K562 (cell line): Measurements from ENCODE around the gene CST7. TPM values are rescaled to one million over a fixed set of nuclear protein-coding genes. Genes with fewer than 3 reads are reported as not detected.

Experiments
- ATAC-seq: fragments of 200-7000 bp; cut with Tn5 transposase; 3 replicates; pipeline ENCODE4 v1.9.1; 2020; ENCODE audit warnings: moderate library complexity
- BruUV-seq: library from RNA; stranded (reverse); fragments of 400-500 nt; replicated peaks from 2 replicates; lab custom pipeline; 2021; lab: Mats Ljungman, UMichigan
- CTCF ChIA-PET: fragments of 300-600 bp; formaldehyde crosslinking; extraction: SDS; loops from one replicate; lab custom pipeline; 2021; ENCODE audit warnings: low intra/inter-chr PET ratio; lab: Yijun Ruan, JAX
- POLR2A ChIA-PET: fragments of 300-600, 350-650 bp; sonication (Branson Sonifier 250); formaldehyde crosslinking; extraction: SDS; loops from one replicate; lab custom pipeline; 2021; ENCODE audit warnings: antibody characterized with exemption, inconsistent platforms; lab: Yijun Ruan, JAX
- DNase-seq, 4 experiments: peaks; one replicate each; pipeline versions ENCODE4 v3.0.0 to v3.0.0-alpha.2; 2011 to 2018; ENCODE audit warnings: low spot score in 3 of 4, mixed read lengths in 3 of 4; ENCODE audit errors: extremely low read depth in 1 of 4
- FAIRE-seq: peaks from 2 replicates; lab custom pipeline; 2011; peaks lifted over from hg19 to GRCh38; lab: Jason Lieb, UNC
- H2AFZ ChIP-seq: 2 replicates; pipeline ENCODE4 v1.6.0; 2011; ENCODE audit warnings: low read depth, low read length, control low read depth, inconsistent platforms
- H3K27ac ChIP-seq: fragments of 200-600 bp; 3 replicates; pipeline ENCODE4 v1.8.0; 2011; ENCODE audit warnings: low read depth, mild to moderate bottlenecking, control low read depth, inconsistent platforms, low read length, moderate library complexity, mixed read lengths; ENCODE audit errors: extremely low read depth
- H3K27me3 ChIP-seq, 2 experiments: fragments of 300-600 bp in 1 of 2; 2 replicates in 1 of 2; 3 replicates in 1 of 2; pipeline versions ENCODE4 v1.6.0 to v1.8.0; 2011; ENCODE audit warnings: inconsistent platforms in 2 of 2, low read length in 2 of 2, mild to moderate bottlenecking in 1 of 2, mixed read lengths in 1 of 2, moderate library complexity in 1 of 2; ENCODE audit not compliant: control insufficient read depth in 2 of 2, insufficient read depth in 2 of 2
- H3K36me3 ChIP-seq: fragments of 300-600 bp; 3 replicates; pipeline ENCODE4 v1.8.0; 2011; ENCODE audit warnings: mild to moderate bottlenecking, low read length, inconsistent platforms; ENCODE audit not compliant: control insufficient read depth, insufficient read depth
- H3K4me1 ChIP-seq, 2 experiments: fragments of 200-600 bp in 1 of 2; replicated peaks in 1 of 2; 2 replicates in 1 of 2; 3 replicates in 1 of 2; pipeline versions ENCODE4 v1.5.1 to v1.8.0; 2011; ENCODE audit warnings: inconsistent platforms in 2 of 2, low read length in 2 of 2, mild to moderate bottlenecking in 1 of 2, mixed read lengths in 1 of 2, moderate library complexity in 1 of 2; ENCODE audit not compliant: control insufficient read depth in 2 of 2, insufficient read depth in 2 of 2
- H3K4me2 ChIP-seq: 2 replicates; pipeline ENCODE4 v1.6.1; 2011; ENCODE audit warnings: low read length, control low read depth, inconsistent platforms, mixed read lengths; ENCODE audit not compliant: insufficient read depth
- H3K4me3 ChIP-seq: fragments of 200-600 bp; sonication (generic), shearing (Covaris generic); 2 replicates; pipeline ENCODE4 v1.5.1; 2016; ENCODE audit warnings: control low read depth, inconsistent platforms
- H3K79me2 ChIP-seq: fragments of 200-600 bp; 3 replicates; pipeline ENCODE4 v1.8.0; 2011; ENCODE audit warnings: low read length, inconsistent platforms; ENCODE audit not compliant: control insufficient read depth, insufficient read depth
- H3K9ac ChIP-seq, 2 experiments: 2 replicates each; pipeline versions ENCODE4 v1.6.0 to v1.6.1; 2011; ENCODE audit warnings: low read depth in 2 of 2, low read length in 2 of 2, control low read depth in 1 of 2, inconsistent platforms in 1 of 2, mild to moderate bottlenecking in 1 of 2, mixed read lengths in 1 of 2; ENCODE audit not compliant: insufficient read depth in 1 of 2
- H3K9me1 ChIP-seq: one replicate; pipeline ENCODE4 v1.6.0; 2011; ENCODE audit warnings: inconsistent platforms, mild to moderate bottlenecking, low read length, moderate library complexity; ENCODE audit not compliant: control insufficient read depth, insufficient read depth
- H3K9me3 ChIP-seq: replicated peaks from 2 replicates; pipeline ENCODE4 v1.5.1; 2011; ENCODE audit warnings: low read depth, low read length, inconsistent platforms; ENCODE audit not compliant: control insufficient read depth, insufficient read depth
- H4K20me1 ChIP-seq: replicated peaks from 2 replicates; pipeline ENCODE4 v1.6.1; 2011; ENCODE audit warnings: low read length, inconsistent platforms, mixed read lengths; ENCODE audit not compliant: control insufficient read depth, insufficient read depth
- CBX3 ChIP-seq, 2 experiments: IDR thresholded peaks; 1 replicate in 1 of 2; 2 replicates in 1 of 2; pipeline ENCODE4 v1.6.1; 2012; ENCODE audit warnings: inconsistent platforms in 2 of 2, low read length in 2 of 2, borderline replicate concordance in 1 of 2, control low read depth in 1 of 2
- EHMT2 ChIP-seq: fragments of 450-650 bp; IDR thresholded peaks from 2 replicates; pipeline ENCODE4 v1.6.1; 2018; ENCODE audit warnings: antibody characterized with exemption
- IRF2 ChIP-seq: sonication (generic); formaldehyde crosslinking; IDR thresholded peaks from 2 replicates; pipeline ENCODE4 v1.8.1; 2022; ENCODE audit warnings: mild to moderate bottlenecking, missing genetic modification reagents
- MBD2 ChIP-seq: sonication (generic); IDR thresholded peaks from 2 replicates; pipeline ENCODE4 v1.6.1; 2016; ENCODE audit warnings: low read depth, borderline replicate concordance
- NONO ChIP-seq, 2 experiments: fragments of 200-400 bp in 1 of 2; fragments of 450-650 bp in 1 of 2; formaldehyde crosslinking in 1 of 2; IDR thresholded peaks; 2 replicates each; pipeline ENCODE4 v1.6.1; 2017; ENCODE audit warnings: low read depth in 2 of 2, mild to moderate bottlenecking in 2 of 2, moderate library complexity in 2 of 2, low read length in 1 of 2
- POLR2H ChIP-seq: IDR thresholded peaks from 2 replicates; pipeline ENCODE4 v1.6.1; 2016; ENCODE audit warnings: missing genetic modification characterization, low read depth, mild to moderate bottlenecking, control low read depth, missing compliant biosample characterization, moderate library complexity
- POLR3G ChIP-seq: IDR thresholded peaks from 2 replicates; pipeline ENCODE4 v1.6.1; 2011; ENCODE audit not compliant: insufficient read length, insufficient replicate concordance; ENCODE audit errors: extremely low read depth
- PURB ChIP-seq: sonication (generic); formaldehyde crosslinking; IDR thresholded peaks from 2 replicates; pipeline ENCODE4 v1.9.0; 2021; ENCODE audit warnings: low read depth, mild to moderate bottlenecking, missing genetic modification reagents
- SETDB1 ChIP-seq: IDR thresholded peaks from one replicate; pipeline ENCODE4 v1.6.1; 2012; ENCODE audit warnings: low read length, control low read depth, inconsistent platforms
- TCF3 ChIP-seq: sonication (generic); formaldehyde crosslinking; IDR thresholded peaks from 2 replicates; pipeline ENCODE4 v1.4.0; 2020; ENCODE audit warnings: mild to moderate bottlenecking, missing genetic modification reagents
- ZNF121 ChIP-seq: sonication (generic); formaldehyde crosslinking; conservative IDR thresholded peaks from 2 replicates; pipeline ENCODE4 v1.8.0; 2022; ENCODE audit warnings: missing genetic modification reagents
- ZNF311 ChIP-seq: fragments of 250-450 bp; sonication (Bioruptor Pico); IDR thresholded peaks from 2 replicates; pipeline ENCODE4 v1.4.0; 2020; ENCODE audit warnings: mild to moderate bottlenecking, moderate library complexity
- WGBS: fragments of 100-300 bp; shearing (Covaris generic); methylation state at CpG from one replicate; pipeline ENCODE4 v1.1.6; 2016; ENCODE audit warnings: low coverage, mixed read lengths; ENCODE audit not compliant: insufficient coverage; ENCODE audit errors: missing lambda C conversion rate; 5-methylcytosine and 5-hydroxymethylcytosine counted together
- in situ Hi-C: fragments of 300-500 bp; cut with MboI; formaldehyde crosslinking; loops from 4 replicates; pipeline ENCODE4 v1.15.0; 2018; ENCODE audit warnings: inconsistent platforms, mixed read lengths
- intact Hi-C: fragments of 100-400 bp; cut with micrococcal nuclease; formaldehyde crosslinking; loops from 2 replicates; pipeline ENCODE4 v1.14.2; 2022
- polyA plus RNA-seq, 8 experiments: library from polyadenylated mRNA; depleted of rRNA in 4 of 8; stranded (reverse) in 5 of 8; unstranded in 3 of 8; fragments of >200 nt; fragmentation: Nextera tagmentation in 2 of 8; fragmentation: Illumina TruSeq in 1 of 8; extraction: Ambion mirVana in 2 of 8; extraction: Trizol in 1 of 8; gene quantifications; 2 replicates each; pipeline versions ENCODE4 v1.2.1 to v1.2.3, GENCODE V29; 2011 to 2014; ENCODE audit warnings: inconsistent platforms in 1 of 8, missing spikeins in 1 of 8
- total RNA-seq, 7 experiments: library from RNA; depleted of rRNA in 6 of 7; stranded (reverse); fragments of >200 nt in 6 of 7; fragmentation: Illumina TruSeq in 2 of 7; extraction: Trizol in 2 of 7; gene quantifications; 2 replicates each; pipeline versions ENCODE4 v1.2.1 to v1.2.3, GENCODE V29; 2011 to 2021; ENCODE audit warnings: low replicate concordance in 1 of 7
- TF ChIP-seq, protein P1 (sequence below): fragments of 450-650 bp; conservative IDR thresholded peaks from 2 replicates; pipeline ENCODE4 v1.6.1; 2016; ENCODE audit warnings: missing genetic modification characterization, low read depth, mild to moderate bottlenecking, missing compliant biosample characterization, moderate library complexity

Gene CST7
- total and polyA plus RNA-seq, 9 of the 15 experiments (the other 6 are each of a cell fraction or from before 2014, with no cell fraction given), result not detected

DNA sequence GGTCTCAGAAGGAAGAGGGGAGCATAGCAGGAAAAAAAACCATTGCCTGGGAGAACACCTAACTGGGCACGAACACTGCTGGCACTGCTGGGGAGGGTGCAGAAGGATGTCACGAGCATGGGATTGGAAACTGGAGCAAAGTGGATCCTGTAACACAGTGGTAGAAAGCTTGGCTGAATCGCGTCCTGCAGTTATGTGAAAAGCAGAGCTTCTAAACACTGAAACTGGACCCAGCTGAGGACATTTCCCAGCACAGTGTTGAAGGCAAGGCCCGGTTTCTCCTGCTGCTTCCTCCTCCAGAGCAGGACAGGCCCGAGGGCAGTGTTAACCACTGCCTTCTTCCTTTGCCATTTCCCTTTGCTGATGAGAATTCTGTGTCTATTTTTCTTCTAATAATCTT lies 36.7 kb downstream of the CST7 start:
- POLR2A ChIA-PET, result interaction anchor here (0.6 kb wide), 1 partner anchor 368 kb away, joined by 3 read pairs; no protein-coding TSS in a partner anchor
- Histone ChIP-seq H3K27ac (no peak overlapping the region), H3K9me3 (no peaks in the 10 kb centered on the region), H2AFZ (no peak overlapping the region), H3K9me1 (no peaks in the 10 kb centered on the region), H4K20me1 (no peaks in the 10 kb centered on the region), H3K79me2 (peaks cover 11% of the 10 kb centered on the region), H3K4me3 (no peak overlapping the region), H3K9ac (no peak overlapping the region), H3K4me2 (no peak overlapping the region), H3K27me3 (no peaks in the 10 kb centered on the region), H3K36me3 (peaks cover 26% of the 10 kb centered on the region; the same call in 2 of the 3 replicates), H3K4me1 (no peaks in the 10 kb centered on the region; a peak in 1 of 5 replicates)
- BruUV-seq, result no TSS peak
- CTCF ChIA-PET, result no interaction called here
- ATAC-seq (no peak), DNase-seq (no peak), FAIRE-seq (no peak)
- WGBS, result 64% methylated on average over 5 of the region's 6 CpGs
- in situ Hi-C loops, result no loop called here
- no peak for TF ChIP-seq POLR3G
- no peak for TF ChIP-seq ZNF311 (CRISPR knock-in tag)
- TF ChIP-seq IRF2, result no peak
- no peak for TF ChIP-seq PURB (CRISPR knock-in tag)
- no peak for TF ChIP-seq SETDB1
- intact Hi-C loops, result no loop called here

DNA sequence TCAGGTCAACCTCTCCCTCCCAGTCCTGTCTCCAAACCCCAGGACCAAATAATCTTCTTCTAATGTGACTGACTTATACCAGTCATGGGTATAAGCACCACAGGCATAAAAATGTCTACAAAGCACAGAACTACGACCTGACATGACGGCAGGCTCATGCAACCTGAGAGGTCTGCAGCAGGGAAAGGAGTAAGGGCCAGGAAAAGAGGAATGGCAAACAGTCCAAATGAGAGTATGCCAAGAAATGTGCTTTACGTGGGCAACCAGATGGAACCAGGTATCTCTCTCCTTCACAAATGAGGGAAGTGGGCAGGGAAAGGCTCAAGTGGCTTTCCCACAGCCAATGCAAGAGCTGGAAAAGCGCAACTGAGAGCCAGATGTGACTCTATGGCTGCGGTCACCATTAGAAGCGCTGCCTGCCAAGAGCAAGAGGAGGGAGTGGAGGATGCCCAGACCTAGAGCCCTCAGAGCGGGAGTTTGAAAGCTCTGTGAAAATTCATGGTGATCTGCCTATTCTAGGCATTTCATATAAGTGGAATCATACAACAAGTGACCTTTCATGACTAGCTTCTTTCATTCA lies 37.5 kb downstream of the CST7 start:
- H2AFZ ChIP-seq, result no peak overlapping the region
- H3K36me3 ChIP-seq, result peaks cover 21% of the 10 kb centered on the region; the same call in 2 of the 3 replicates
- ChIA-PET CTCF (no interaction called here), POLR2A (interaction anchor here (0.6 kb wide), 1 partner anchor 369 kb away, joined by 3 read pairs; no protein-coding TSS in a partner anchor)
- H3K27me3 ChIP-seq, result no peaks in the 10 kb centered on the region
- FAIRE-seq (no peak), DNase-seq (no peak), ATAC-seq (no peak)
- peaks cover 4% of the 10 kb centered on the region; the same call in 1 of the 2 replicates for H4K20me1 ChIP-seq
- peaks cover 0 to 5% of the 10 kb centered on the region in 2 experiments; a peak in 3 of 5 replicates for H3K4me1 ChIP-seq
- in situ Hi-C loops, result no loop called here
- H3K4me3 ChIP-seq, result no peak overlapping the region
- no TSS peak for BruUV-seq
- no peak overlapping the region for H3K27ac ChIP-seq
- H3K9me3 ChIP-seq, result no peaks in the 10 kb centered on the region
- peaks cover 19% of the 10 kb centered on the region for H3K79me2 ChIP-seq
- intact Hi-C loops, result no loop called here
- no peak overlapping the region for H3K9ac ChIP-seq
- no peaks in the 10 kb centered on the region for H3K9me1 ChIP-seq
- no peak overlapping the region for H3K4me2 ChIP-seq
- TF ChIP-seq NONO (IDR thresholded peaks at IDR 0.05; ENCODE audit: low read depth in 2 of 2, low read length in 1 of 2) (no peak), CBX3 (IDR thresholded peaks at IDR 0.05; ENCODE audit: borderline replicate concordance in 1 of 2, low read length in 2 of 2) (no peak), MBD2 (no peak), POLR2H (tag) (no peak), ZNF121 (no peak), EHMT2 (no peak), TCF3 (no peak)
- TF ChIP-seq, protein P1, sequence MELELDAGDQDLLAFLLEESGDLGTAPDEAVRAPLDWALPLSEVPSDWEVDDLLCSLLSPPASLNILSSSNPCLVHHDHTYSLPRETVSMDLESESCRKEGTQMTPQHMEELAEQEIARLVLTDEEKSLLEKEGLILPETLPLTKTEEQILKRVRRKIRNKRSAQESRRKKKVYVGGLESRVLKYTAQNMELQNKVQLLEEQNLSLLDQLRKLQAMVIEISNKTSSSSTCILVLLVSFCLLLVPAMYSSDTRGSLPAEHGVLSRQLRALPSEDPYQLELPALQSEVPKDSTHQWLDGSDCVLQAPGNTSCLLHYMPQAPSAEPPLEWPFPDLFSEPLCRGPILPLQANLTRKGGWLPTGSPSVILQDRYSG, result no peak
- 96% methylated on average over 7 of the region's 7 CpGs for WGBS
